PC-9 (cell line): Measurements from ENCODE around the gene ZSCAN9.

Experiments used
- EZH2 ChIP-seq: fragments of 200-600 bp; sonication (generic); IDR thresholded peaks from 2 replicates; pipeline ENCODE4 v1.8.0; 2017; ENCODE audit warnings: antibody characterized with exemption, low read depth
- TF ChIP-seq, protein P1 (sequence below): fragments of 200-600 bp; sonication (generic); conservative IDR thresholded peaks from 2 replicates; pipeline ENCODE4 v1.6.1; 2017; ENCODE audit warnings: mixed run types, antibody characterized with exemption, mild to moderate bottlenecking, moderate library complexity

DNA sequence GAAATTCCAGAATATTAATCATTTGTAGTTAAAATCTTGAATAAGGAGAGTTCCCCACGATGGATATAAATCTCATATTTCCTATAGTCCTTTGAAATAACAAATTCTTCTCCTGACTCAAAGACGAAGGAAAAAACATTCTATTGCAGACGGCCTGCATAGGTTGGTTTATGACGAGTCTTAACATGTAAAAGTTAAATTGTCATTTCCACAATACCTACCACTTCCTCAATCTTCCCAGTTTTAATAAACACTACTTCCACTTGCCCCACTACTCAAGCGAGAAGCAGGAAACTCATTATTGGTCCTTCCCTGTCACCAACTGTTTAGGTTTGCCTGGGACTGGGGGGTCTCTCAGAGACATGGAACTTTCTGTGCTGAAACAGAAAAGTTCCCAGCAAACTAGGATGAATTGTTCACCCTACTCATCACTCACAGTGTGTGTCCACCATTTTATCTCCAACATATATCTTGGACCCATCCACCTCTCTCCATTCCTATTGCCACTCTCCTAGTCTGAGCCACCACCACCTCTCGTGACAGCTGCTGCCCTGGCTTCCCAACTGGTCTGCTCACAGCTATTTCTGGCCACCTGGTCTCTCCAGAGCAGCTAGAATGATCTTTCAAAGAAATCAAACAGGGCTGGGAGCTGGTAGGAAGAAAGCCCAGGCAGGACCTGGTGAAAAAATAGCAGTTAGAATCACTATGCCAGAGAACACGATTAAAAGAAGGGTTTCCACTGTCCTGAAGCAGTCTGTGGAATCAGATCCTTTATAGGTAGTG lies 15.1 kb upstream of the ZSCAN9 start:
- TF ChIP-seq, protein P1, sequence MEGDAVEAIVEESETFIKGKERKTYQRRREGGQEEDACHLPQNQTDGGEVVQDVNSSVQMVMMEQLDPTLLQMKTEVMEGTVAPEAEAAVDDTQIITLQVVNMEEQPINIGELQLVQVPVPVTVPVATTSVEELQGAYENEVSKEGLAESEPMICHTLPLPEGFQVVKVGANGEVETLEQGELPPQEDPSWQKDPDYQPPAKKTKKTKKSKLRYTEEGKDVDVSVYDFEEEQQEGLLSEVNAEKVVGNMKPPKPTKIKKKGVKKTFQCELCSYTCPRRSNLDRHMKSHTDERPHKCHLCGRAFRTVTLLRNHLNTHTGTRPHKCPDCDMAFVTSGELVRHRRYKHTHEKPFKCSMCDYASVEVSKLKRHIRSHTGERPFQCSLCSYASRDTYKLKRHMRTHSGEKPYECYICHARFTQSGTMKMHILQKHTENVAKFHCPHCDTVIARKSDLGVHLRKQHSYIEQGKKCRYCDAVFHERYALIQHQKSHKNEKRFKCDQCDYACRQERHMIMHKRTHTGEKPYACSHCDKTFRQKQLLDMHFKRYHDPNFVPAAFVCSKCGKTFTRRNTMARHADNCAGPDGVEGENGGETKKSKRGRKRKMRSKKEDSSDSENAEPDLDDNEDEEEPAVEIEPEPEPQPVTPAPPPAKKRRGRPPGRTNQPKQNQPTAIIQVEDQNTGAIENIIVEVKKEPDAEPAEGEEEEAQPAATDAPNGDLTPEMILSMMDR: no peak
- TF ChIP-seq EZH2: no peak
